DND-41 (cell line): ENCODE results near the gene XKR3.

ENCODE experiments used
- CTCF ChIP-seq: IDR thresholded peaks from 2 replicates; pipeline ENCODE4 v1.5.1; 2012; ENCODE audit warnings: borderline replicate concordance, low read length, moderate library complexity, mild to moderate bottlenecking; ENCODE audit not compliant: poor library complexity, severe bottlenecking; ENCODE audit errors: extremely low read depth
- EZH2 ChIP-seq: IDR thresholded peaks from 3 replicates; pipeline ENCODE4 v1.6.1; 2012; ENCODE audit warnings: borderline replicate concordance, low read depth, mild to moderate bottlenecking, moderate library complexity, low read length, inconsistent platforms; ENCODE audit not compliant: severe bottlenecking

GRCh38 chr22:16783453-16783852, 41.8 kb downstream of the XKR3 start:
- TF ChIP-seq CTCF (no peak), EZH2 (no peak)
